Astrocyte (in vitro differentiated cells and primary cell): ENCODE measurements around the gene LEMD1. TPM values are rescaled to one million over a fixed set of nuclear protein-coding genes. Genes with fewer than 3 reads are reported as not detected.
A peak's percentile ranks its signal among the peaks of the same experiment; 100 is the strongest.

ENCODE experiments used
- DNase-seq: peaks from one replicate; pipeline ENCODE4 v3.0.0-alpha.2; 2010; ENCODE audit warnings: low read depth
- FAIRE-seq: peaks from 2 replicates; lab custom pipeline; 2011; peaks lifted over from hg19 to GRCh38; lab: Jason Lieb, UNC
- H2AFZ ChIP-seq: 2 replicates; pipeline ENCODE4 v1.6.0; 2012; ENCODE audit warnings: low read depth, low read length, inconsistent platforms
- H3K27ac ChIP-seq: 2 replicates; pipeline ENCODE4 v1.5.1; 2011; ENCODE audit warnings: low read depth, low read length, inconsistent platforms
- H3K27me3 ChIP-seq: 2 replicates; pipeline ENCODE4 v1.6.0; 2011; ENCODE audit warnings: low read length, inconsistent platforms; ENCODE audit not compliant: insufficient read depth
- H3K36me3 ChIP-seq: 2 replicates; pipeline ENCODE4 v1.5.1; 2011; ENCODE audit warnings: low read length, inconsistent platforms; ENCODE audit not compliant: insufficient read depth
- H3K4me1 ChIP-seq: 2 replicates; pipeline ENCODE4 v1.5.1; 2011; ENCODE audit warnings: low read length, inconsistent platforms; ENCODE audit not compliant: insufficient read depth
- H3K4me2 ChIP-seq: 2 replicates; pipeline ENCODE4 v1.6.0; 2012; ENCODE audit warnings: low read length, inconsistent platforms
- H3K4me3 ChIP-seq: 2 replicates; pipeline ENCODE4 v1.5.1; 2011; ENCODE audit warnings: low read depth, mild to moderate bottlenecking, low read length, inconsistent platforms; ENCODE audit not compliant: insufficient read depth
- H3K79me2 ChIP-seq: 2 replicates; pipeline ENCODE4 v1.6.0; 2012; ENCODE audit warnings: mild to moderate bottlenecking, low read length, inconsistent platforms; ENCODE audit not compliant: insufficient read depth
- H3K9ac ChIP-seq: 2 replicates; pipeline ENCODE4 v1.6.0; 2012; ENCODE audit warnings: mild to moderate bottlenecking, low read length, inconsistent platforms
- H3K9me3 ChIP-seq: 2 replicates; pipeline ENCODE4 v1.5.1; 2012; ENCODE audit warnings: low read depth, mild to moderate bottlenecking, low read length, inconsistent platforms; ENCODE audit not compliant: insufficient read depth
- H4K20me1 ChIP-seq: 2 replicates; pipeline ENCODE4 v1.6.0; 2012; ENCODE audit warnings: low read length, inconsistent platforms; ENCODE audit not compliant: insufficient read depth
- H3K27ac Mint-ChIP-seq: one replicate; pipeline ENCODE4 v1.8.0; 2021; ENCODE audit warnings: mild to moderate bottlenecking, mixed read lengths; ENCODE audit not compliant: unreplicated experiment
- H3K27me3 Mint-ChIP-seq: one replicate; pipeline ENCODE4 v1.8.0; 2021; ENCODE audit warnings: low read depth, mixed read lengths; ENCODE audit not compliant: unreplicated experiment
- H3K36me3 Mint-ChIP-seq: one replicate; pipeline ENCODE4 v1.8.0; 2021; ENCODE audit warnings: low read depth, mixed read lengths; ENCODE audit not compliant: unreplicated experiment
- H3K4me1 Mint-ChIP-seq: one replicate; pipeline ENCODE4 v1.8.0; 2021; ENCODE audit warnings: low read depth, mixed read lengths; ENCODE audit not compliant: unreplicated experiment
- H3K4me3 Mint-ChIP-seq: one replicate; pipeline ENCODE4 v1.8.0; 2021; ENCODE audit warnings: mild to moderate bottlenecking, moderate library complexity, mixed read lengths; ENCODE audit not compliant: unreplicated experiment
- H3K9me3 Mint-ChIP-seq: one replicate; pipeline ENCODE4 v1.8.0; 2021; ENCODE audit warnings: mild to moderate bottlenecking, mixed read lengths; ENCODE audit not compliant: unreplicated experiment
- CTCF ChIP-seq: IDR thresholded peaks from 2 replicates; pipeline ENCODE4 v1.5.1; 2011; ENCODE audit warnings: low read depth, mild to moderate bottlenecking, inconsistent platforms, low read length, moderate library complexity; ENCODE audit not compliant: insufficient read depth
- EZH2 ChIP-seq: IDR thresholded peaks from 2 replicates; pipeline ENCODE4 v1.6.1; 2012; ENCODE audit warnings: mild to moderate bottlenecking, low read length, inconsistent platforms; ENCODE audit not compliant: insufficient read depth
- total RNA-seq: library from RNA; stranded (reverse); gene quantifications from 2 replicates; pipeline ENCODE4 v1.2.1, GENCODE V29; 2021

LEMD1 gene
- total RNA-seq, 1 donor from 2014 or later = 3.1 TPM

GRCh38 chr1:205465392-205465791 is 43.5 kb upstream of the LEMD1 start:
- DNase-seq = no peak
- no peak overlapping the region for H3K27ac ChIP-seq
- H3K4me3 Mint-ChIP-seq = no peak overlapping the region

GRCh38 chr1:205458777-205459566 is 37.1 kb upstream of the LEMD1 start:
- H3K79me2 ChIP-seq = no peaks in the 10 kb centered on the region
- no peak overlapping the region for H3K27ac ChIP-seq
- no peak overlapping the region for H2AFZ ChIP-seq
- Mint-ChIP-seq H3K4me1 (peaks cover 6% of the 10 kb centered on the region), H3K27me3 (peaks cover 46% of the 10 kb centered on the region), H3K9me3 (no peaks in the 10 kb centered on the region), H3K27ac (no peak overlapping the region), H3K4me3 (no peak overlapping the region), H3K36me3 (no peaks in the 10 kb centered on the region)
- DNase-seq = peak; percentile 44
- no peak for FAIRE-seq
- no peaks in the 10 kb centered on the region for H3K36me3 ChIP-seq
- H3K27me3 ChIP-seq = peaks cover 63% of the 10 kb centered on the region
- H3K4me3 ChIP-seq = no peak overlapping the region
- no peak overlapping the region for H3K4me2 ChIP-seq
- TF ChIP-seq EZH2 = no peak
- no peak for TF ChIP-seq CTCF
- H3K4me1 ChIP-seq = peaks cover 2% of the 10 kb centered on the region
- H4K20me1 ChIP-seq = peaks cover 4% of the 10 kb centered on the region
- H3K9ac ChIP-seq = no peak overlapping the region
- no peaks in the 10 kb centered on the region for H3K9me3 ChIP-seq

More at GRCh38 chr1:205465392-205465791, 43.5 kb upstream of the LEMD1 start:
- FAIRE-seq = no peak
- Mint-ChIP-seq H3K36me3 (no peaks in the 10 kb centered on the region), H3K9me3 (no peaks in the 10 kb centered on the region), H3K27me3 (peaks cover 45% of the 10 kb centered on the region), H3K27ac (no peak overlapping the region), H3K4me1 (no peaks in the 10 kb centered on the region)
- Histone ChIP-seq H3K9me3 (no peaks in the 10 kb centered on the region), H3K36me3 (no peaks in the 10 kb centered on the region), H3K79me2 (no peaks in the 10 kb centered on the region), H3K4me2 (no peak overlapping the region), H3K4me1 (no peaks in the 10 kb centered on the region), H3K4me3 (no peak overlapping the region), H3K27me3 (peaks cover 47% of the 10 kb centered on the region), H4K20me1 (no peaks in the 10 kb centered on the region), H2AFZ (no peak overlapping the region), H3K9ac (no peak overlapping the region)
- TF ChIP-seq CTCF = no peak
- no peak for TF ChIP-seq EZH2
